Naive thymus-derived CD4-positive, alpha-beta T cell (primary cell): ENCODE measurements around the gene BCL11A. TPM values are rescaled to one million over a fixed set of nuclear protein-coding genes. Genes with fewer than 3 reads are reported as not detected.

Experiments used
- ATAC-seq: fragments of 150-1000 bp; cut with Tn5 transposase; 2 replicates; pipeline ENCODE4 v1.10.0; 2021; ENCODE audit warnings: mild to moderate bottlenecking, moderate library complexity
- CTCF ChIA-PET: fragments of 350-600 bp; sonication (Branson Sonifier 250); formaldehyde crosslinking; loops from one replicate; lab custom pipeline; 2021; ENCODE audit warnings: antibody characterized with exemption; lab: Charles Lee
- POLR2A ChIA-PET: fragments of 350-600 bp; sonication (Branson Sonifier 250); formaldehyde crosslinking; loops from one replicate; lab custom pipeline; 2021; ENCODE audit warnings: antibody characterized with exemption, inconsistent platforms; lab: Charles Lee
- DNase-seq, 9 donors: peaks; one replicate each; pipeline versions ENCODE4 v3.0.0 to v3.0.0-alpha.2; 2020 to 2022; ENCODE audit warnings: mixed read lengths in 1 of 9
- H3K27ac ChIP-seq: one replicate; pipeline ENCODE4 v1.7.0; 2013; ENCODE audit warnings: mild to moderate bottlenecking, low read depth, low read length, moderate library complexity
- H3K27me3 ChIP-seq, 2 donors: one replicate each; pipeline ENCODE4 v1.7.0; 2013; ENCODE audit warnings: low read length in 2 of 2, mild to moderate bottlenecking in 2 of 2, moderate library complexity in 2 of 2; ENCODE audit not compliant: control insufficient read depth in 2 of 2, insufficient read depth in 2 of 2
- H3K36me3 ChIP-seq, 3 experiments: 1 replicate in 2 of 3; 2 replicates in 1 of 3; pipeline ENCODE4 v1.7.0; 2013; ENCODE audit warnings: low read length in 3 of 3, mild to moderate bottlenecking in 3 of 3, moderate library complexity in 1 of 3; ENCODE audit not compliant: insufficient read depth in 3 of 3, control insufficient read depth in 2 of 3
- H3K4me1 ChIP-seq, 2 donors: one replicate each; pipeline ENCODE4 v1.7.0; 2013; ENCODE audit warnings: low read length in 2 of 2, mild to moderate bottlenecking in 2 of 2, moderate library complexity in 1 of 2; ENCODE audit not compliant: control insufficient read depth in 2 of 2, insufficient read depth in 2 of 2
- H3K4me3 ChIP-seq: 2 replicates; pipeline ENCODE4 v1.7.0; 2013; ENCODE audit warnings: mild to moderate bottlenecking, low read length
- H3K9me3 ChIP-seq, 3 experiments: 1 replicate in 2 of 3; 2 replicates in 1 of 3; pipeline ENCODE4 v1.7.0; 2013; ENCODE audit warnings: low read length in 3 of 3; ENCODE audit not compliant: control insufficient read depth in 2 of 3
- H3K27ac Mint-ChIP-seq, 9 donors: one replicate each; pipeline ENCODE4 v1.8.0; 2020 to 2022; ENCODE audit warnings: mixed read lengths in 9 of 9, mild to moderate bottlenecking in 8 of 9, moderate library complexity in 5 of 9, inconsistent platforms in 2 of 9
- H3K27me3 Mint-ChIP-seq, 5 donors: one replicate each; pipeline ENCODE4 v1.8.0; 2021 to 2022; ENCODE audit warnings: mixed read lengths in 5 of 5, mild to moderate bottlenecking in 1 of 5
- H3K36me3 Mint-ChIP-seq, 5 donors: one replicate each; pipeline ENCODE4 v1.8.0; 2020 to 2022; ENCODE audit warnings: mixed read lengths in 5 of 5, mild to moderate bottlenecking in 3 of 5, inconsistent platforms in 1 of 5
- H3K4me1 Mint-ChIP-seq, 7 donors: one replicate each; pipeline ENCODE4 v1.8.0; 2020 to 2022; ENCODE audit warnings: mixed read lengths in 7 of 7, mild to moderate bottlenecking in 3 of 7, inconsistent platforms in 1 of 7
- H3K4me3 Mint-ChIP-seq, 10 donors: one replicate each; pipeline ENCODE4 v1.8.0; 2020 to 2022; ENCODE audit warnings: mild to moderate bottlenecking in 10 of 10, mixed read lengths in 10 of 10, moderate library complexity in 6 of 10, inconsistent platforms in 2 of 10
- H3K9me3 Mint-ChIP-seq, 11 donors: one replicate each; pipeline ENCODE4 v1.8.0; 2020 to 2022; ENCODE audit warnings: mixed read lengths in 11 of 11, mild to moderate bottlenecking in 4 of 11, inconsistent platforms in 1 of 11, moderate library complexity in 1 of 11
- intact Hi-C, 2 donors: fragments of 100-400 bp; cut with micrococcal nuclease; formaldehyde crosslinking; loops; one replicate each; pipeline ENCODE4 v1.15.1; 2023
- polyA plus RNA-seq, 2 donors: library from polyadenylated mRNA; unstranded; fragments of 300-500 nt; fragmentation: Illumina TruSeq; gene quantifications; one replicate each; pipeline ENCODE4 v1.2.3, GENCODE V29; 2021
- total RNA-seq, 6 experiments: library from RNA in 5 of 6; stranded (reverse) in 5 of 6; gene quantifications; 1 replicate in 5 of 6; 2 replicates in 1 of 6; pipeline ENCODE4 v1.2.3 and lab custom pipeline; 2021 to 2026

Gene BCL11A
- total and polyA plus RNA-seq, 7 experiments from 2014 or later = 1.5 to 26.2 (median 2.5) TPM; not detected in 1

DNA sequence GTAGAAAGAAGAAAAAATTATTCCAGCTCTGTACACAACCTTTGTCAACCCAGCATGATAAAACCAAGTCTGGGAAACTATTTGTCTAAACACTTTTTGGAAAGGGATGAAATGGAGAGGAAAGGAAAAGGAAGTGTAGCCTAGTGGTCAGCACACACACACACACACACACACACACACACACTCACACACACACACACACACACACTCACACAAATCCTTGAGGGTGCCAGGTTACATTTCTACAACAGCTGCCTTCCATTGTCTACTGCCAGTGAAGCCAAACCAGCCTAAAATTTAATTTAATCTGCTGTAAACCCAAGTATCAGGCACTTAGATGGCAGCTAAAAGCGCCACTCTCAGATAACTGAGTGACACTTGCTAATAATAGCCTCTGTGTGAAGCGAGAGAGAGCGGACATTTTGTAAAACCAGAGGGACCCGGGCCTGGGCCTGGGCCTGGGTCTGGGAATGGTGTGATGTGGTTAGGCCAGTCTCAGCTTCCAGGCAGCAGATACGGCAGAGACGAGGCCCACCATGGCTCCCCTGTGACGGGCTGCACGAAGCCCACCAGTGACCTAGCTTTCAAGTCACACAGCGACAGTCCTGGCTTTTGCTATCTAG, 32.4 kb downstream of the BCL11A start:
- Histone ChIP-seq H3K27me3 (no peaks in the 10 kb centered on the region), H3K4me1 (no peaks in the 10 kb centered on the region), H3K27ac (no peak overlapping the region), H3K9me3 (no peaks in the 10 kb centered on the region), H3K4me3 (no peak overlapping the region), H3K36me3 (no peaks in the 10 kb centered on the region)
- ChIA-PET CTCF (no interaction called here), POLR2A (no interaction called here)
- ATAC-seq (no peak), DNase-seq (no peak)
- Mint-ChIP-seq H3K4me3 (no peak overlapping the region), H3K36me3 (no peaks in the 10 kb centered on the region), H3K27ac (no peak overlapping the region), H3K4me1 (peaks cover 0 to 22% (median 4%) of the 10 kb centered on the region in 7 donors), H3K27me3 (peaks cover 0 to 27% (median 12%) of the 10 kb centered on the region in 5 donors), H3K9me3 (peaks cover 0 to 2% (median 0%) of the 10 kb centered on the region in 11 donors)
- intact Hi-C loops = no loop called here

- no peaks in the 10 kb centered on the region for H3K36me3 ChIP-seq
- ATAC-seq (no peak), DNase-seq (no peak)
- ChIA-PET POLR2A (no interaction called here), CTCF (no interaction called here)
- H3K27me3 ChIP-seq = no peaks in the 10 kb centered on the region
- Mint-ChIP-seq H3K9me3 (peaks cover 0 to 2% (median 0%) of the 10 kb centered on the region in 11 donors), H3K27me3 (peaks cover 0 to 22% (median 16%) of the 10 kb centered on the region in 5 donors), H3K4me3 (no peak overlapping the region), H3K27ac (no peak overlapping the region), H3K36me3 (no peaks in the 10 kb centered on the region), H3K4me1 (peaks cover 0 to 16% (median 3%) of the 10 kb centered on the region in 7 donors)
- intact Hi-C loops = no loop called here
- H3K4me1 ChIP-seq = no peaks in the 10 kb centered on the region
- H3K27ac ChIP-seq = no peak overlapping the region
- H3K9me3 ChIP-seq = no peaks in the 10 kb centered on the region
- no peak overlapping the region for H3K4me3 ChIP-seq
Observed at GRCh38 chr2:60520151-60520876, 33.1 kb downstream of the BCL11A start.

DNA sequence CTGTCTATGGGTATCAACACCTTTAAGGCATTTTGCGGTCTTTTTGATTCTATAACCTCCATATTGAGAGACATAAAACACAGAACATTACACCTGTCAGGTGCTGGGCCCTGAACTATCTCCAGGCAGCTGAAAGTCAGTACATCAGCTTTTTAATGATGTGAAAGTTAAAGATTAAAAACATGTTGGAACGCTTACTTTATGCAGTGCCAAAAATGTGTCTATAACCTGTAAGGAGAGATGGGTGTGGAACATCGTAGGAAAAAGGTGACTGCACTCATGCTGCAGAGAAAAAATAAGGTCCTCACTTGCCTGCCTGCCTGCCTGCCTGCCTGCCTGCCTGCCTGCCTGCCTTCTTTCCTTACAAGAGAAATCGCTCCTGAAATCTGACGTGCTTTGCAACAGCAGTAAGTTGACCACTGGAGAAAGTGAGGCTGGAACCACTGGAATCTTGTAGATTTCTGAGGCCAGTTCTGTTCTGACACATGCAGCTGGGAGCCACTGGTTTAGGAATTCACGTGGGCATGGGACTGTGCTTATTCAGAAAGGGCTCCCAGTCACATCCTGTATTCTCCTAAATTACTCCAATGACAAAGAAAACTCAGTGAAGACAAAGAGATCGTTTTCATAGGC, 34.1 kb downstream of the BCL11A start:
- H3K4me3 Mint-ChIP-seq = no peak overlapping the region
- H3K27me3 Mint-ChIP-seq = peaks cover 0 to 25% (median 24%) of the 10 kb centered on the region in 5 donors
- peaks cover 0 to 21% (median 4%) of the 10 kb centered on the region in 7 donors for H3K4me1 Mint-ChIP-seq
- intact Hi-C loops = no loop called here
- POLR2A ChIA-PET = no interaction called here
- no peaks in the 10 kb centered on the region for H3K36me3 ChIP-seq
- no peak overlapping the region for H3K4me3 ChIP-seq
- peaks cover 0 to 2% (median 0%) of the 10 kb centered on the region in 11 donors for H3K9me3 Mint-ChIP-seq
- no peaks in the 10 kb centered on the region for H3K4me1 ChIP-seq
- H3K27me3 ChIP-seq = no peaks in the 10 kb centered on the region
- ATAC-seq (no peak), DNase-seq (no peak)
- no peak overlapping the region for H3K27ac Mint-ChIP-seq
- H3K27ac ChIP-seq = no peak overlapping the region
- CTCF ChIA-PET = no interaction called here
- no peaks in the 10 kb centered on the region for H3K9me3 ChIP-seq
- no peaks in the 10 kb centered on the region for H3K36me3 Mint-ChIP-seq

GRCh38 chr2:60518567-60518966, 34.9 kb downstream of the BCL11A start:
- no peaks in the 10 kb centered on the region for H3K36me3 ChIP-seq
- Mint-ChIP-seq H3K27me3 (peaks cover 2 to 25% (median 22%) of the 10 kb centered on the region in 5 donors), H3K36me3 (no peaks in the 10 kb centered on the region), H3K4me1 (peaks cover 0 to 21% (median 4%) of the 10 kb centered on the region in 7 donors), H3K4me3 (no peak overlapping the region), H3K27ac (no peak overlapping the region), H3K9me3 (peaks cover 0 to 2% (median 0%) of the 10 kb centered on the region in 11 donors)
- no peaks in the 10 kb centered on the region for H3K27me3 ChIP-seq
- POLR2A ChIA-PET = no interaction called here
- ATAC-seq (no peak), DNase-seq (no peak)
- CTCF ChIA-PET = no interaction called here
- no peaks in the 10 kb centered on the region for H3K4me1 ChIP-seq
- no peaks in the 10 kb centered on the region for H3K9me3 ChIP-seq
- no peak overlapping the region for H3K4me3 ChIP-seq
- intact Hi-C loops = no loop called here
- H3K27ac ChIP-seq = no peak overlapping the region

- no peak overlapping the region for H3K4me3 ChIP-seq
- Mint-ChIP-seq H3K9me3 (peaks cover 0 to 4% (median 0%) of the 10 kb centered on the region in 11 donors), H3K36me3 (no peaks in the 10 kb centered on the region), H3K27me3 (peaks cover 6 to 28% (median 24%) of the 10 kb centered on the region in 5 donors), H3K4me1 (peaks cover 0 to 21% (median 4%) of the 10 kb centered on the region in 7 donors), H3K4me3 (no peak overlapping the region), H3K27ac (no peak overlapping the region)
- no peaks in the 10 kb centered on the region for H3K36me3 ChIP-seq
- DNase-seq (no peak), ATAC-seq (no peak)
- no peak overlapping the region for H3K27ac ChIP-seq
- H3K27me3 ChIP-seq = no peaks in the 10 kb centered on the region
- ChIA-PET POLR2A (no interaction called here), CTCF (no interaction called here)
- H3K4me1 ChIP-seq = no peaks in the 10 kb centered on the region
- H3K9me3 ChIP-seq = no peaks in the 10 kb centered on the region
- intact Hi-C loops = no loop called here
Observed at GRCh38 chr2:60517446-60517845, 36.0 kb downstream of the BCL11A start.

DNA sequence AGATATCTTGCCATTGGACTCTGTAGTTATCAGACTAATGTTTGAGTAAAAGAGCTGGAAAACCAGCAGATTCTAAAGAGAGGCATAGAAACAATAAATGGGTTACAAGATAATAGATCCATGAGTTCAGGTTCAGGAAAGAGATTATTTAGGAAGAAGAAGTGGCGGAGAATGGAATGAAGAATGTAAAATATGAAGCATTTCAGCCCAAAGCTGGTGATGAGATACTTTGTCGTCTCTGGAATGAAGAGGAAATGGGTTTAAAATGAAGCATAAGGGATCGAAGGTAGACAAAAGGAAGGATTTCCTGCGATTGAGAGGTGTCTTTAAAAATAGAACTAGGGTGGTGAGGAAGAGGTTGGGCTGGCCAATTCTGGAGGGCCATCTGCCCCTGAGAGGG, 36.6 kb downstream of the BCL11A start:
- DNase-seq = no peak
- Histone ChIP-seq H3K27ac (no peak overlapping the region), H3K36me3 (no peaks in the 10 kb centered on the region), H3K9me3 (no peaks in the 10 kb centered on the region), H3K27me3 (no peaks in the 10 kb centered on the region), H3K4me3 (no peak overlapping the region), H3K4me1 (no peaks in the 10 kb centered on the region)
- Mint-ChIP-seq H3K36me3 (no peaks in the 10 kb centered on the region), H3K4me3 (no peak overlapping the region), H3K9me3 (peaks cover 0 to 4% (median 0%) of the 10 kb centered on the region in 11 donors), H3K4me1 (peaks cover 0 to 21% (median 4%) of the 10 kb centered on the region in 7 donors), H3K27me3 (peaks cover 6 to 28% (median 23%) of the 10 kb centered on the region in 5 donors), H3K27ac (no peak overlapping the region)
- ChIA-PET POLR2A (no interaction called here), CTCF (interaction anchor here (0.6 to 0.8 kb wide), 2 partner anchors 34 to 83 kb away, joined by 3 to 6 read pairs; no protein-coding TSS in a partner anchor)
- intact Hi-C loops = no loop called here
- ATAC-seq = no peak
